Glutamatergic neuron (in vitro differentiated cells): ENCODE data around the gene TPRN. TPM values are rescaled to one million over a fixed set of nuclear protein-coding genes. Genes with fewer than 3 reads are reported as not detected.
"Not testable (repeated sequence)": the region's sequence is repeated elsewhere in the genome, so short reads cannot be mapped to it uniquely, and the experiment has no call there.

Source experiments
- DNase-seq: peaks from one replicate; pipeline ENCODE4 v3.0.0; 2022
- H3K27ac Mint-ChIP-seq: one replicate; pipeline ENCODE4 v1.8.0; 2020; ENCODE audit warnings: mild to moderate bottlenecking, mixed read lengths, inconsistent platforms; ENCODE audit not compliant: unreplicated experiment
- H3K27me3 Mint-ChIP-seq: one replicate; pipeline ENCODE4 v1.8.0; 2020; ENCODE audit warnings: mild to moderate bottlenecking, moderate library complexity, mixed read lengths, inconsistent platforms; ENCODE audit not compliant: unreplicated experiment
- H3K36me3 Mint-ChIP-seq: one replicate; pipeline ENCODE4 v1.8.0; 2020; ENCODE audit warnings: mild to moderate bottlenecking, mixed read lengths, inconsistent platforms; ENCODE audit not compliant: unreplicated experiment
- H3K4me1 Mint-ChIP-seq: one replicate; pipeline ENCODE4 v1.8.0; 2020; ENCODE audit warnings: mild to moderate bottlenecking, low read depth, mixed read lengths, inconsistent platforms; ENCODE audit not compliant: unreplicated experiment
- H3K4me3 Mint-ChIP-seq: one replicate; pipeline ENCODE4 v1.8.0; 2020; ENCODE audit warnings: mild to moderate bottlenecking, mixed read lengths, inconsistent platforms; ENCODE audit not compliant: unreplicated experiment
- H3K9me3 Mint-ChIP-seq: one replicate; pipeline ENCODE4 v1.8.0; 2020; ENCODE audit warnings: mild to moderate bottlenecking, moderate library complexity, mixed read lengths, inconsistent platforms; ENCODE audit not compliant: unreplicated experiment
- CTCF ChIP-seq: fragments of 200-600 bp; sonication (generic); IDR thresholded peaks from one replicate; pipeline ENCODE4 v1.5.0; 2021; ENCODE audit not compliant: partially characterized antibody, unreplicated experiment
- total RNA-seq: library from RNA; stranded (reverse); fragmentation: NEBNext Ultra II Directional; extraction: Animal tissue kit (Norgen Biotek cat#: 25700); gene quantifications from one replicate; pipeline ENCODE4 v1.2.1, GENCODE V29; 2021; ENCODE audit not compliant: unreplicated experiment

The TPRN gene
- total RNA-seq, 1 donor from 2014 or later: 9.6 TPM

GRCh38 chr9:137241490-137242268 lies 41.1 kb upstream of the TPRN start:
- peaks cover 5% of the 10 kb centered on the region for H3K9me3 Mint-ChIP-seq
- no peaks in the 10 kb centered on the region for H3K36me3 Mint-ChIP-seq
- H3K27me3 Mint-ChIP-seq: peaks cover 15% of the 10 kb centered on the region
- H3K4me1 Mint-ChIP-seq: peaks cover 16% of the 10 kb centered on the region
- H3K27ac Mint-ChIP-seq: peak overlapping the region; percentile 43
- H3K4me3 Mint-ChIP-seq: peak overlapping the region; percentile 89
- DNase-seq: no peak
- no peak for TF ChIP-seq CTCF

- Mint-ChIP-seq H3K27me3 (peaks cover 15% of the 10 kb centered on the region), H3K4me3 (peak within 1 kb of the TSS; percentile 89), H3K9me3 (peaks cover 5% of the 10 kb centered on the region), H3K27ac (peak within 1 kb of the TSS; percentile 91), H3K36me3 (no peaks in the 10 kb centered on the region), H3K4me1 (peaks cover 16% of the 10 kb centered on the region)
- no peak for TF ChIP-seq CTCF
- peak; percentile 95 for DNase-seq
Observed at GRCh38 chr9:137240841-137241489, 40.4 kb upstream of the TPRN start, which contains the start of gene TUBB4B. Gene TUBB4B (plus strand): TSS chr9:137241287. CDS start chr9:137241361, 74 bp downstream.

GRCh38 chr9:137240318-137240840 lies 39.8 kb upstream of the TPRN start:
- Mint-ChIP-seq H3K27ac (peak overlapping the region; percentile 62), H3K4me1 (peaks cover 16% of the 10 kb centered on the region), H3K27me3 (peaks cover 15% of the 10 kb centered on the region), H3K4me3 (peak overlapping the region; percentile 81), H3K36me3 (no peaks in the 10 kb centered on the region), H3K9me3 (peaks cover 5% of the 10 kb centered on the region)
- DNase-seq: peak; percentile 74
- TF ChIP-seq CTCF: no peak

GRCh38 chr9:137239541-137240200 lies 39.1 kb upstream of the TPRN start:
- H3K9me3 Mint-ChIP-seq, DNase-seq, H3K36me3 Mint-ChIP-seq: not testable (repeated sequence)
- Mint-ChIP-seq H3K27me3 (peaks cover 15% of the 10 kb centered on the region), H3K4me3 (peak overlapping the region; percentile 81), H3K4me1 (peaks cover 16% of the 10 kb centered on the region), H3K27ac (peak overlapping the region; percentile 62)
